GM23248 (cell line): ENCODE results near the gene KLF15.

Experiments
- EZH2 ChIP-seq: fragments of 200-600 bp; sonication (generic); IDR thresholded peaks from 2 replicates; pipeline ENCODE4 v1.6.1; 2018; ENCODE audit warnings: antibody characterized with exemption, mild to moderate bottlenecking; ENCODE audit not compliant: insufficient read depth, poor library complexity, severe bottlenecking
- EZH2phosphoT487 ChIP-seq: fragments of 200-600 bp; sonication (generic); IDR thresholded peaks from 2 replicates; pipeline ENCODE4 v1.6.1; 2018; ENCODE audit warnings: antibody characterized with exemption, moderate library complexity, mild to moderate bottlenecking, low read depth; ENCODE audit not compliant: insufficient read depth

- TF ChIP-seq EZH2 (no peak), EZH2phosphoT487 (no peak)
Measured at GRCh38 chr3:126390201-126390600, 33.0 kb upstream of the KLF15 start.
